ENCODE measurements around the gene PEA15.
A peak's percentile ranks its signal among the peaks of the same experiment; 100 is the strongest.

PEA15 gene

GRCh38 chr1:160227561-160227960 lies 22.4 kb downstream of the PEA15 start:
- H3K4me3 ChIP-seq = no peak overlapping the region

DNA sequence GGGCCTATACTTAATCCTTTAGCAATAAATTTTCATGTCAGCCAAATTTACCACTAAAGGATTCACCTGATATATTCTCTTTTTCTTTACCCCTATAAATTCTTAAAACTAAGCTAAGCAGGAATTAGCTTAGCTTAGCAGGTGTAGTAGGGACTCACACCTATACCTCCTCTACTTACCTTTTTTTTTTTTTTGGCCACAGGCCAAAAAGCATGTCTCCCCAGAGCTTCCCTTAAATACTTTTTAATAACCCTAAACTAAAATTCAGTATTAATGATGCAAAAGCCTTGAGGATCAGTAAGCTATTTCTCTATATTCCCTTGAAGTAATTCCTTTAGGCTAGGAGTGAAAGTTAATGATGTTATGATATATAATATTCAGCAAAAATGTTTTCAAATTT lies 23.2 kb downstream of the PEA15 start:
- Histone ChIP-seq H3K4me3 (no peak overlapping the region), H3K27ac (no peak overlapping the region)

More at GRCh38 chr1:160227561-160227960, 22.4 kb downstream of the PEA15 start:
- no peak overlapping the region for H3K27ac ChIP-seq

GRCh38 chr1:160232911-160233310 lies 27.7 kb downstream of the PEA15 start:
- H3K27ac ChIP-seq = no peak overlapping the region
- H3K4me3 ChIP-seq = no peak overlapping the region

DNA sequence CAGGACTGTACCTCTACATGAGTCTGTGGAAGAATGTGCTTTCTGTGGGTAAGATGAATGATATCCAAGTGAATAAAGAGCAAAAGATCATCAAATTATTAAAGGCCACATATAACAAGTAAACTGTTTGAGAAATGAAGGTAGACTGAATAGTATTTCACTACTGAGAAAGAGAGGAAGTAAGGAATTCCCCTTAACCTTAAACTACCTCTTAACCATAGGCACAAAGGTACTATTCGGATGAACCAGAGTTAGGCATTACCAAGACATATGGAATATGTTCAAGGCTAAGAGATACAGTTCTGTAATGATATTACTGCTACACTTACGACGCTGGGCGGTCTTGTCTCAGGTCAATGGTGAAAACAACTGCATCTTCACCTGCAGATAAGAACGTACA lies 31.6 kb downstream of the PEA15 start:
- H3K4me3 ChIP-seq = no peak overlapping the region
- no peak overlapping the region for H3K27ac ChIP-seq

DNA sequence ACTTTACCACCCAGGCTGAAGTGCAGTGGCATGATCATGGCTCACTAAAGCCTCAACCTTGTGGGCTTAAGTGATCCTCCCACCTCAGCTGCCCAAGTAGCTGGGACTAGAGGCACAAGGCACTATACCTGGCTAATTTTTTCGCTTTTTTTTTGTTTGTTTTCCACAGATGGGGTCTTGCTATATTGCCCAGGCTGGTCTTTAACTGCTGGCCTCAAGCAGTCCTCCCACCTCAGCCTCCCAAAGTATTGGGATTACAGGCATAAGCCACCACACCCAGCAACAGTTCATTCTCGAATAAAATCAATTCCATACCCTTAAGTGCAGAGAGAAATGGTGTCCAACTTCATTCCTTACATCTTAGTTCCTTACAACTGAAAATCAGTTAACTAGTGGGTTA lies 32.4 kb downstream of the PEA15 start:
- no peak overlapping the region for H3K4me3 ChIP-seq
- H3K27ac ChIP-seq = no peak overlapping the region

DNA sequence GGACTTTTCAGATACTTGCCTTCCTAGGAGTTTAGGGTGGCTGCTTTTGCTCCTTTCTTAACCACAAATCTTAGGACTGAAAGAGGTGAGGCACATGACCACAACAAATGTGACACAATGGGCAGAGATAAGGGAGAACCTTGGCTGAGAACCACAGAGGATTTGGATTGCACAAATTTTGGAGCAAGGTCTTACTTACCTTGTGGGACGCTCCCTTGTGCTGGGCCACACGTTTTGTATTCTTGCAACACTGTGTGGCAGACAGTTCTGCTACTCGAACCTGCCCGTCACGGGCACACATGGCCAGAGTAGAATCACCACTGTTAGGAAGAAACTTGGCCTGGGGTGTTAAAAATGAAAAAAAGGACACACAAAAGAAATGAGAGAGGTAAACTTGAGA lies 33.2 kb downstream of the PEA15 start:
- Histone ChIP-seq H3K27ac (no peak overlapping the region), H3K4me3 (no peak overlapping the region)

- Histone ChIP-seq H3K4me3 (no peak overlapping the region), H3K27ac (no peak overlapping the region)
These were observed 34.6 kb downstream of the PEA15 start for GRCh38 chr1:160239582-160240299.

GRCh38 chr1:160243767-160244166 lies 38.6 kb downstream of the PEA15 start:
- Histone ChIP-seq H3K27ac (no peak overlapping the region), H3K4me3 (no peak overlapping the region)

DNA sequence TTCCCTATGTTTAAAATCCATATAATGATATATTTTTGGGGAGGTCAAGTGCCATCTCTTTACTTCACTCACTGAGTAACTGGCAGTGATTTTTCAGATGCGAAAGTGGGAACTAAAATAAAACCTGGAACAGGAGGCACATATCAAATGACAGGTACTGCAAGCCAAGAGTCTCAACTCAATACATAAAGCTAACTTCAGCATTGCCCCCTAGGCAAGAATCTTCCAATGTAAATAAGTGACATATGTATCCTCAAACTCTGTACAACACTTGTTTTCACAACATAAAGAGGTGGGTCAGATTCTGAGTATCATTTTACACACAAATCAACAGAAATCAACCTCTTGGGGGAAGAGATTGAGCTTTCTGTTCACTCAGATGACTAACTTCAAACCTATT lies 39.0 kb downstream of the PEA15 start:
- Histone ChIP-seq H3K27ac (no peak overlapping the region), H3K4me3 (no peak overlapping the region)

GRCh38 chr1:160245434-160245833 lies 40.2 kb downstream of the PEA15 start:
- Histone ChIP-seq H3K27ac (peak overlapping the region in 1 of 21 experiments; percentile 11), H3K4me3 (no peak overlapping the region)

- no peak overlapping the region for H3K27ac ChIP-seq
These were observed 41.9 kb downstream of the PEA15 start for GRCh38 chr1:160247053-160247452.

GRCh38 chr1:160251011-160251410 lies 45.8 kb downstream of the PEA15 start:
- Histone ChIP-seq H3K27ac (no peak overlapping the region), H3K4me3 (no peak overlapping the region)

More at GRCh38 chr1:160247053-160247452, 41.9 kb downstream of the PEA15 start:
- no peak overlapping the region for H3K4me3 ChIP-seq

GRCh38 chr1:160251687-160252526 lies 46.7 kb downstream of the PEA15 start:
- H3K4me3 ChIP-seq = no peak overlapping the region
- peak overlapping the region in 5 of 21 experiments; percentile 2 to 50 (median 19) for H3K27ac ChIP-seq

GRCh38 chr1:160255781-160256300 lies 50.7 kb downstream of the PEA15 start:
- H3K27ac ChIP-seq = no peak overlapping the region
- H3K4me3 ChIP-seq = no peak overlapping the region

DNA sequence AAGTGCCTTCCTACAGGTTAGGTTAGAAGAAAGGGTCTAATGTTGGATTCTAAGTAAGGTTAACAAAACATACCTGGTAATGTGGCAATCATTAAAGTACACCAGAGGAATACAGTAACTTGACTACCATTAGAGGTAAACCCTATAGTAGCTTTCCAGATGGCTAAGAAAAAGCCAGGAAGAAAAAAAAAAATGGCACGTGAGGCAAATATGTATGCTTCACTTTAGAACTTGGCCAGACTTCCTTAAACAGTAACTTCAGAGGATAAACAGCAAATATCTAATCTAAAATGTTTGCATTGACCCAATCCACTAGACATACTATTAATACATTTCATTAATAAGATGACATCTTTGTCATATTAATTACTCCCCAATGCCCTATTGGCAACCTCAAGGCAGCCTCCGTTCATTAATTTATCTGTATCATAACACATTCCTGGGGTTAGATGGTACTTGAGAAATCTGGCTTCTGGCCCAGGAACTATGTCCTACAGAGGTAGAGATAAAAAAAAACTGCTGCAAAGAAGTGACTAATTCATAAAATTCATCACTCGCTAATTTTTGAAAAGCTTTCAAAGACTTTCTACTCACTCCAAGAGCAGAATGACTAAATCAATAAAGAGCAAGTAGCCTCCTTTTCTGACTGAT lies 51.3 kb downstream of the PEA15 start:
- H3K4me3 ChIP-seq = no peak overlapping the region
- H3K27ac ChIP-seq = peak overlapping the region in 1 of 21 experiments; percentile 26

GRCh38 chr1:160257411-160258015 lies 52.3 kb downstream of the PEA15 start:
- peak overlapping the region in 1 of 21 experiments; percentile 26 for H3K27ac ChIP-seq
- no peak overlapping the region for H3K4me3 ChIP-seq

DNA sequence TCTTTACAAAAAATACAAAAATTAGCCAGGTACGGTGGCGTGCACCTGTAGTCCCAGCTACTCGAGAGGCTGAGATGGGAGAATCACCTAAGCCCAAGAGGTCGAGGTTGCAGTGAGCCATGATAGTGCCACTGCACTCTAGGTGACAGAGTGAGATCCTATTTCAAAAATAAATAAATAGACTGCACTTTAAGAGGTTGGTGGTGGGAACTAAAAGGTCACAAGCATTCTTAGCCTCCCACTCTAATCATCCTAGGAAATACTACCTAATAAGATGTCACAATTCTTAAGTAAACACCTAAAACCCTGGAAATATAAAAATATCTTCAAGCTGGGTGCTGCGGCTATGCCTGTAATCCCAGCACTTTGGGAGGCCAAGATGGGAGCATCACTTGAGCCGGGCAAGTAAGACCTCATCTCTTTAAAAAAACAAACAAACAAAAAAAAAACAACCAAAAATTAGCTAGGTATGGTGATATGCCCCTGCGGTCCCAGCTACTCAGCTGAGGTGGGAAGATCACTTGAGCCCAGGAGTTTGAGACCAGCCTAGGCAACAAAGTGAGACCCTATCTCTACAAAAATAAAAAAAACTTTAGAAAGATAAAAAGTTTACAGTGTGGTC lies 53.1 kb downstream of the PEA15 start:
- H3K27ac ChIP-seq = no peak overlapping the region

GRCh38 chr1:160260406-160261382 lies 55.5 kb downstream of the PEA15 start:
- peak overlapping the region in 19 of 21 experiments; percentile 86 to 99 (median 97) for H3K27ac ChIP-seq
- H3K4me3 ChIP-seq = peak overlapping the region; percentile 60 to 96 (median 86)

More for the DNA sequence above, 53.1 kb downstream of the PEA15 start:
- no peak overlapping the region for H3K4me3 ChIP-seq
